SK-N-MC (cell line): Measurements from ENCODE around the gene CGGBP1.

Experiments
- EZH2 ChIP-seq: fragments of 200-600 bp; sonication (generic); IDR thresholded peaks from one replicate; pipeline ENCODE4 v1.6.1; 2017; ENCODE audit warnings: antibody characterized with exemption
- FOXP2 ChIP-seq: optimal IDR thresholded peaks from 2 replicates; pipeline ENCODE3; 2011; ENCODE audit warnings: mild to moderate bottlenecking, moderate library complexity; ENCODE audit not compliant: insufficient read depth; ENCODE audit errors: extremely low read length, control extremely low read depth
- POLR2AphosphoS5 ChIP-seq: IDR thresholded peaks from 2 replicates; pipeline ENCODE4 v1.6.1; 2012; ENCODE audit warnings: mild to moderate bottlenecking, low read depth, low read length, borderline replicate concordance

GRCh38 chr3:88093266-88093665 is 34.5 kb upstream of the CGGBP1 start:
- no peak for TF ChIP-seq FOXP2
- TF ChIP-seq POLR2AphosphoS5 = no peak
- TF ChIP-seq EZH2 = no peak
